ENCODE measurements around the gene DLL3. TPM values are rescaled to one million over a fixed set of nuclear protein-coding genes. Genes with fewer than 3 reads are reported as not detected.

DLL3 gene
- total RNA-seq, 1 experiment from 2014 or later, result 1.4 TPM

GRCh38 chr19:39471756-39472536 lies 26.8 kb upstream of the DLL3 start:
- H2AFZ ChIP-seq, result no peak overlapping the region
- TF ChIP-seq, protein P1, sequence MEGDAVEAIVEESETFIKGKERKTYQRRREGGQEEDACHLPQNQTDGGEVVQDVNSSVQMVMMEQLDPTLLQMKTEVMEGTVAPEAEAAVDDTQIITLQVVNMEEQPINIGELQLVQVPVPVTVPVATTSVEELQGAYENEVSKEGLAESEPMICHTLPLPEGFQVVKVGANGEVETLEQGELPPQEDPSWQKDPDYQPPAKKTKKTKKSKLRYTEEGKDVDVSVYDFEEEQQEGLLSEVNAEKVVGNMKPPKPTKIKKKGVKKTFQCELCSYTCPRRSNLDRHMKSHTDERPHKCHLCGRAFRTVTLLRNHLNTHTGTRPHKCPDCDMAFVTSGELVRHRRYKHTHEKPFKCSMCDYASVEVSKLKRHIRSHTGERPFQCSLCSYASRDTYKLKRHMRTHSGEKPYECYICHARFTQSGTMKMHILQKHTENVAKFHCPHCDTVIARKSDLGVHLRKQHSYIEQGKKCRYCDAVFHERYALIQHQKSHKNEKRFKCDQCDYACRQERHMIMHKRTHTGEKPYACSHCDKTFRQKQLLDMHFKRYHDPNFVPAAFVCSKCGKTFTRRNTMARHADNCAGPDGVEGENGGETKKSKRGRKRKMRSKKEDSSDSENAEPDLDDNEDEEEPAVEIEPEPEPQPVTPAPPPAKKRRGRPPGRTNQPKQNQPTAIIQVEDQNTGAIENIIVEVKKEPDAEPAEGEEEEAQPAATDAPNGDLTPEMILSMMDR (conservative IDR thresholded peaks at IDR 0.05), result no peak
- TF ChIP-seq EZH2 (IDR thresholded peaks at IDR 0.05; ENCODE audit: low read depth), result no peak
- H4K20me1 ChIP-seq (ENCODE audit: insufficient read depth), result peaks cover 3% of the 10 kb centered on the region; the same call in 1 of the 2 replicates
- ChIA-PET CTCF (no interaction called here), POLR2A (ENCODE audit: unreplicated experiment) (no interaction called here)
- no peak overlapping the region for H3K4me2 ChIP-seq
- no peaks in the 10 kb centered on the region for H3K4me1 ChIP-seq (replicated peaks; ENCODE audit: insufficient read depth)
- no peaks in the 10 kb centered on the region for H3K27me3 ChIP-seq (ENCODE audit: insufficient read depth, low read depth)
- intact Hi-C loops (cut with micrococcal nuclease; ENCODE audit: unreplicated experiment), result no loop called here
- no peaks in the 10 kb centered on the region for H3K9me3 ChIP-seq (ENCODE audit: insufficient read depth, low read depth)
- H3F3A ChIP-seq (ENCODE audit: insufficient read depth, low read depth), result no peaks in the 10 kb centered on the region
- no peak for DNase-seq
- no peaks in the 10 kb centered on the region for H3K79me2 ChIP-seq (ENCODE audit: low read depth)
- no peaks in the 10 kb centered on the region for H3K9me2 ChIP-seq (ENCODE audit: insufficient read depth)
- H3K4me3 ChIP-seq, result no peak overlapping the region
- no peak overlapping the region for H3K27ac ChIP-seq
- 0 out of 2 replicates have a peak, but pooled peaks cover 19% of the 10 kb centered on the region for H3K36me3 ChIP-seq (ENCODE audit: low read depth)
- BruUV-seq (replicated peaks), result no TSS peak

DNA sequence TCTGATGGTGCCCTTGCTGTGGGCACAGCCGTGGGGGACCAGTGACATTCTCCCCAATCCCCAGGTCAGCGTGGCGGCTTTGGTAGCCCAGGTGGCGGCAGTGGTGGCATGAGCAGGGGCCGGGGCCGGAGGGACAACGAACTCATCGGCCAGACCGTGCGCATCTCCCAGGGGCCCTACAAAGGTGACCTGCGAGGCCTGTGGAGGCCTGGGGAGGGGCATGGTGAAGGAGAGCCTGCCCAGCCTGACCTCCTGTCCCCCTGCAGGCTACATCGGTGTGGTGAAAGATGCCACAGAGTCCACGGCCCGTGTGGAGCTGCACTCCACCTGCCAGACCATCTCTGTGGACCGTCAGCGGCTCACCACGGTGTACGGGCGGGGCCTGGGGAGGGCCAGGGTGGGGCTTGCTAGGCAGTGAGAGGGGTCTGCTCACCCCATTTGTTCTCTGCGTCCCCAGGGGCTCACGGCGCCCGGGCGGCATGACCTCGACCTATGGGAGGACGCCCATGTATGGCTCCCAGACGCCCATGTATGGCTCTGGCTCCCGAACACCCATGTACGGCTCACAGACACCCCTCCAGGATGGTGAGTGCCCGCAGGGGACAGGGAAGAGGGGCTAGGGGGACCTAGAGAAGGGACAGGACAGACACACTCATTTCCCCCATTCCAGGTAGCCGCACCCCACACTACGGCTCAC lies 25.9 kb upstream of the DLL3 start:
- Histone ChIP-seq H3K9me3 (ENCODE audit: insufficient read depth, low read depth) (no peaks in the 10 kb centered on the region), H3K36me3 (ENCODE audit: low read depth) (0 out of 2 replicates have a peak, but pooled peaks cover 19% of the 10 kb centered on the region), H2AFZ (no peak overlapping the region), H3K9me2 (ENCODE audit: insufficient read depth) (no peaks in the 10 kb centered on the region), H3K4me1 (replicated peaks; ENCODE audit: insufficient read depth) (no peaks in the 10 kb centered on the region), H3K4me3 (no peak overlapping the region), H4K20me1 (ENCODE audit: insufficient read depth) (peaks cover 3% of the 10 kb centered on the region; the same call in 1 of the 2 replicates), H3K27me3 (ENCODE audit: insufficient read depth, low read depth) (no peaks in the 10 kb centered on the region), H3K27ac (no peak overlapping the region), H3K79me2 (ENCODE audit: low read depth) (no peaks in the 10 kb centered on the region), H3K4me2 (no peak overlapping the region), H3F3A (ENCODE audit: insufficient read depth, low read depth) (peaks cover under 1% of the 10 kb centered on the region; the same call in 1 of the 2 replicates)
- DNase-seq, result no peak
- TF ChIP-seq EZH2 (IDR thresholded peaks at IDR 0.05; ENCODE audit: low read depth), result no peak
- TF ChIP-seq, protein P1 (conservative IDR thresholded peaks at IDR 0.05), result no peak
- CTCF ChIA-PET, result no interaction called here
- POLR2A ChIA-PET (ENCODE audit: unreplicated experiment), result no interaction called here
- BruUV-seq (replicated peaks), result no TSS peak
- intact Hi-C loops (cut with micrococcal nuclease; ENCODE audit: unreplicated experiment), result no loop called here

- Histone ChIP-seq H3K4me2 (no peak overlapping the region), H3F3A (ENCODE audit: insufficient read depth, low read depth) (peaks cover 6% of the 10 kb centered on the region; the same call in 1 of the 2 replicates), H3K36me3 (ENCODE audit: low read depth) (0 out of 2 replicates have a peak, but pooled peaks cover 19% of the 10 kb centered on the region), H3K9me2 (ENCODE audit: insufficient read depth) (no peaks in the 10 kb centered on the region), H3K27ac (no peak overlapping the region), H2AFZ (no peak overlapping the region), H3K79me2 (ENCODE audit: low read depth) (no peaks in the 10 kb centered on the region), H3K4me3 (no peak overlapping the region), H4K20me1 (ENCODE audit: insufficient read depth) (0 out of 2 replicates have a peak, but pooled peaks cover 3% of the 10 kb centered on the region), H3K4me1 (replicated peaks; ENCODE audit: insufficient read depth) (no peaks in the 10 kb centered on the region), H3K9me3 (ENCODE audit: insufficient read depth, low read depth) (no peaks in the 10 kb centered on the region), H3K27me3 (ENCODE audit: insufficient read depth, low read depth) (no peaks in the 10 kb centered on the region)
- ChIA-PET POLR2A (ENCODE audit: unreplicated experiment) (no interaction called here), CTCF (no interaction called here)
- intact Hi-C loops (cut with micrococcal nuclease; ENCODE audit: unreplicated experiment), result no loop called here
- no TSS peak for BruUV-seq (replicated peaks)
- DNase-seq, result no peak
- TF ChIP-seq, protein P1 (conservative IDR thresholded peaks at IDR 0.05), result no peak
- TF ChIP-seq EZH2 (IDR thresholded peaks at IDR 0.05; ENCODE audit: low read depth), result no peak
These were observed 25.2 kb upstream of the DLL3 start for GRCh38 chr19:39473443-39473960.

All from PC-9 (cell line).